GM18507 (cell line): Measurements from ENCODE around the gene RFPL3.
"Not testable (repeated sequence)": the region's sequence is repeated elsewhere in the genome, so short reads cannot be mapped to it uniquely, and the experiment has no call there.

Experiments
- DNase-seq: peaks from one replicate; pipeline ENCODE4 v3.0.0; 2011; ENCODE audit warnings: low read depth; ENCODE audit not compliant: insufficient read length; ENCODE audit errors: extremely low spot score
- FAIRE-seq: peaks from 2 replicates; lab custom pipeline; 2011; peaks lifted over from hg19 to GRCh38; lab: Jason Lieb, UNC

The RFPL3 gene

GRCh38 chr22:32357567-32357966 lies at the start of gene RFPL3:
TSS of gene RFPL3 (plus strand) at chr22:32357867. CDS start at chr22:32358072, 205 bp downstream.
- FAIRE-seq, DNase-seq: not testable (repeated sequence)

- DNase-seq: no peak
- no peak for FAIRE-seq
These were observed 49.5 kb upstream of the RFPL3 start for GRCh38 chr22:32308191-32308590.

DNA sequence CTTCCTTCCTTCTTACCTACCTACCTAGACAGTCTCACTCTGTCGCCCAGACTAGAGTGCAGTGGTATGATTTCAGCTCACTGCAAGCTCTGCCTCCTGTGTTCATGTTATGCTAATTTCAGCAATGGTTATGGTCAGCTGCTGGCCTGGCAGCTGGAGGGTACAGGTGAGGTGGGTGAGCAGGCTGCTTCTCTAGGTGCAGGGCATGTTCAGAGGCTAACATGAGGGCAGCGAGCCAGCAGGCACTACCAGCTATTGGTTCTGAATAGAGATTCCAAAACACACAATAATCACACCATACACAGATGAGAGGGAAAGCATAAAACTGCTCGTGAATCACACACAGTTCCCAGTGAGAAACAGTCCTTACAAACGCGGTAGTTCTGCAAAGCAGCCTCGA lies 48.7 kb upstream of the RFPL3 start:
- DNase-seq: no peak
- no peak for FAIRE-seq

DNA sequence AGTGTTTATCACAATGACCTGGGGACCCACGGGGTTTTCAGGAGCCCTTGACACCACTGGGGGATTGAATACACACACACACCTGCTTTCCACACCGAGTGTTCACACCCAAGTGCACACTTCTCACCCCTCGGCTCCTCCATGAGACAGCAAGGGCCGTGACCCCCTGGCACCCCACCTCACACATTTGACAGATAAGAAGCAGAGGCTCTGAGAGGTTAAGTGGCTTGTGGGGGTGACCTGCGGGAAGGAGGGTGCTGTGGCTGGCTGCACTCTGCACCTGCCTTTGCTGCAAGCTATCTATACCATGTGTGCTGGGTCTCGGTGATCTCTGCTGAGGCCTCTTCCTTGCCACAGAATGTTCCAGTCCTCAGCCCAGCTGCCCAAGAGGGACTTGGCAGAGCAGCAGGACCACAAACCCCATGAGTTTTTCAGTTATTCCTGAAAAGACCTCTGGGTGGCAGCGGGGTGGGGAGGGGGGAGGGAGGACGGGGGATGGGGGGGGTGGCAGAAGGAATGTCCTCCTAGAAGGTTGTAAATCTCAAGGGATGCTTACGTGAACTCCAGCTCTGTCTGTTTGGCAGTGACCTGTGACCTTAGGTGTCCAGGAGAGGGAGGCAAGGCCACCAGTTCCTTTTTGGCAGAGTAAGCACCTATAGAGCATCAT lies 47.9 kb upstream of the RFPL3 start:
- FAIRE-seq (no peak), DNase-seq (no peak)

- FAIRE-seq (no peak), DNase-seq (no peak)
These were observed 46.9 kb upstream of the RFPL3 start for GRCh38 chr22:32310777-32311176.

GRCh38 chr22:32311551-32312071 lies 46.1 kb upstream of the RFPL3 start:
- FAIRE-seq (no peak), DNase-seq (no peak)

DNA sequence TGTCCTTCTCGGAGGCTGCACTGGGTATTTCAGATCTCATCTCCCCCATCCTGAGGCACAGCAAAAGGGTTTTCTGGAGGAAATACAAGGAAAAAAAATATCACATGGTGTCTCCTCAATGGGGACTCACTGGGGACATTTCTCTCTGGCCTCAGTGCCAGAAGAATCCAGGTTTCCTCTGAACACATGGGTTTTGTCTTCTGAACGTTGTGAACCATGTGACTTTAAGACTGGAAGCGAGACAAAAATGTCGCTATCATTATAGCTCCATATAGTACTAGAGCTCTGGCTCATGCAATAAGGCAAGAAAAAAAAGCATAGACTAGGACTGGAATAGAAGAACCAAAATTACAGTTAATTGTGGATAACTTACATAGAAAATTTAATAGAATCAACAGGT lies 44.9 kb upstream of the RFPL3 start:
- FAIRE-seq: no peak
- DNase-seq: no peak

DNA sequence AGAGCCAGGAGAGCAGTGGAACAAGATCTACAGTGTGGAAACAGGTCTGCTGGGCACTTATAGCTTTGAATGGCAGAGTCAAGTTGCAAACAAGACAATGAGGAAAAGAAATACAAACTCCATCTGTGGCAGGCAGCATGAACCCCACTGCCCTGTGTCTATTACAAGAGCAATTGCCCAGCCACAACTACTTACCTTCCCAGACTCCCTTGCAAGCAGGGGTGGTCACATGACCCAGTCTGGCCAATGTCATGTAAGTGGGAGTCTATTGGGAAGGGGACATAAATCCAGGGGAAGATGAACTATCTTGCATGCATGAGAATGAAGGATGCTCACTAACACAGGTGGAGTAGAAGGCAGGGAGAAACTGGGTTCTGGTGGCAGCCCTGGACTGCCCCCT lies 44.1 kb upstream of the RFPL3 start:
- FAIRE-seq (no peak), DNase-seq (no peak)

DNA sequence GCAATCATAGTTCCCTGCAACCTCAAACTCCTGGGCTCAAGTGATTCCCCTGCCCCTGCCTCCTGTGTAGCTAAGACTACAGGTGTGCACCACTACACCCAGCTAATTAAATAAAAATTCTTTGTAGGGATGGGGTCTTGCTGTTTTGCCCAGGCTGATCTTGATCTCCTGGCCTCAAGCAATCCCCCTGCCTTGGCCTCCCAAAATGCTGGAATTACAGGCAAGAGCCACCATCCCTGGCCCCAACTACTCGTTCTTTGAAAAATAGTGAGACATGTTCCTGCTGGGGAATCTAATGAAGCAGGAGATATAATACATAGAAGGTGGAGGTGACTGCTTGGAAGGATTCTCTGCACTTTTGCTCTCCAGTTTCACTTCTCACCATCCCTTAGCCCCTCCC lies 40.1 kb upstream of the RFPL3 start:
- FAIRE-seq (no peak), DNase-seq (no peak)

- FAIRE-seq (no peak), DNase-seq (no peak)
These were observed 39.3 kb upstream of the RFPL3 start for GRCh38 chr22:32318361-32318760.

DNA sequence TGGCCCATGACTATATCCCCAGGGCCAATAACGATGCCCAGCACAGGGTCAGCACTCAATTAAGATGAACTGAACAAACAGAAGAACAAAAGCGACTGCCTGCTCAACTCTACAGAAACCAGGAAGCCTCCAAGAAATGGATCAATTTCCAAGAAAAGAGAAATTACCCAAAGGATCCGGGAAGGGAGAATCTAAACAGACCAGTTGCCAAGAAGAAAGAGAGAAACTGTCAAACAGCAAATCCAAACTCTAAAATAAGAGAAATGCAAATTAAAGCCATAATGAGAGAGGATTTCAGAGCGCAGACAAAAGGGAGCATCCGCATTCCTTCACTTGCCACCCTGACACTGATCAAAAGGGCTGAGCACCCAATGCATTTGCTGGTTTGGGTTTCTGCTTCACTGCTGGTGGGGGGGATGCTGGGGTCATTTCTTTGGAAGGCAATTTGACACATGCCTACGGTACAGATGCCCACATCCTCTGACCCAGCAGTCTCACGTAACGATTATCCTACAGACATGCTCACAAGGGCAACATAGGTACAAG lies 37.7 kb upstream of the RFPL3 start:
- FAIRE-seq: no peak
- DNase-seq: no peak

- DNase-seq (no peak), FAIRE-seq (no peak)
These were observed 34.7 kb upstream of the RFPL3 start for GRCh38 chr22:32322986-32323385.

DNA sequence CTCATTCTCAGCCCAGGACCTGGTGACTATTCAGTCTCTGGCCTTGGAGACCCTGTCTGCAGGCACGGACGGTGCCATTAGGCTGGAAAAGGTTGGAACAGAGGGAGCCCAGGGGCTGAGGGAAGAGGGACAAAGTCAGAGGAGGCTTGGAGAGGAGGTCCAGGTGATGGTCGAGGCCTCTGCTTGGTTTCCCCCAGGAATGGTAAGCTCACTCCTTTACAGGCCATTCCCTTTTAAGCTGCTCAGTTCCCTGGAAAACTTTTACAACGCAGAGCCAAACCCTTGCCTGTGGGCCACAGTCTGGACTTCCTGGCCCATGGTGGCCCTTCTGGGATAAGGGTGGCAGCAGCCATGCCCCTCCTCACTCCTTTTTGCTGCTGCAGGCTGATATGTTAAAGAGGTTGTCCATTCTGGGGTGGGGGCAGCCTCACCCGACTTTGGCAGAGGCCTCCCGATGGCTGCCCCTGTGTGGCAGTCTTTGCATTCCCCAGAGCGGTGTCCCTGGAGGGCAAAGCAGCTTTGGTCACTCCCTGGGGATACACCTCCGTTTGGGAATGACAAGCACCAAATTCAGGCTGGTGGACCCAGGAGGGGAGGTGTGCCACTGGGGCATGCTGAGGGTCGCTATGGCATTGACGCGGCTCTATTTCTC lies 34.0 kb upstream of the RFPL3 start:
- no peak for DNase-seq
- no peak for FAIRE-seq

- DNase-seq (no peak), FAIRE-seq (no peak)
These were observed 32.9 kb upstream of the RFPL3 start for GRCh38 chr22:32324505-32325415.

- FAIRE-seq (no peak), DNase-seq (no peak)
These were observed 32.3 kb upstream of the RFPL3 start for GRCh38 chr22:32325416-32325801.

DNA sequence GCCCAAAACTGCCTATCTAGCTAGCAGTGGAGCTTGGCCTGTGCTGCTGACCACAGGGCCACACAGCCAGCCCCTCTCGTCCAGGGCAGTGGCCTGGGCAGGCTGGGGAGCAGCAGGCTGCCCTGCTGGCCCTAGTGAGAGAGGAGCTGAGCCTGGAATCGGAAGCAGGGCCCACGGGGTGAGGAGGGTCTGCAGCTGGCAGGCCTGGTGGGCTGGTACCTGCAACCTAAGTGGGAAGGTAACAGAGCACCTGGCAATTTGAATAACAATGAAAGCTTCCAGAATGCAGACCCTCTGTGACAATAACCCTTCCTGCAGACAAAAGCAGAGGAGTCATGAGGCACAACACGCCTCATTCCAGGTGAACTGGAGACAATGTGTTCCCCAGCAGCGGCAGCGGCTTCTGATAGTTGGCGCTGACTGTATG lies 31.8 kb upstream of the RFPL3 start:
- no peak for FAIRE-seq
- DNase-seq: no peak

DNA sequence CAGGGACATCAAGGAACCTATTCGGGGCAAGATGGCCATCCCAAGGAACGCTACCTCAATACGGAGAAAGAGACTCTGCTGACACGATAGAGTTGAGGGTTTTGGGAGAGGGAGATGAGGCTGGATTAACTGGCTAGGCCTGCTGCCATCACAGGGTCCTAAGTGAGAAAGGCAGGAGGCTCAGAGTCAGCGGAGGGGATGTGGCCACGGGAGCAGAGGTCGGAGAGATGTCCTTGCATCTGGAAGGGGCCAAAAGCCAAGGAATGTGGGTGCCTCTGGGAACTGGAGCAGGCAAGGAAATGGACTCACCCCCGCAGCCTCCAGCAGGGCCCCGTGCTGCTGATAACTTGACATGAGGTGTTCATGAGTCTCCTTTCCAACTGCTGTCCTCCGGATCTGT lies 31.0 kb upstream of the RFPL3 start:
- no peak for FAIRE-seq

DNA sequence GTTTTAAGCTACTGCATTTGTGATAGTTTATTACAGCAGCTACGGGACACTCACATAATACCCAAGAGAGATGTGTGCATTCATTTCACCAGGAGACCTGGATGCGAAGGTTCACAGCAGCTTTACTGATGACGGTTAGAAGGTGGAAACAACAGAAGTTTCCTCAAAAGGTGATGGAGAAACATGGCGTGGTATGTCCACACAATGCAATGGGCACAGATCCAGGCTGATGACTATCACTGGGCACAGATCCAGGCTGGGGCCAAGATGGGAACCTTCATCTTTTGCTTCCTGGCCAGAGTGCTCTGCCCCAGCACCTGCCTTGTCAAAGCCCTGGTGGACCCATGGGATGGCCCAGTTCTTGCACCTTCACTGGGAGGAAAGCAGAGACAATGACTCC lies 30.6 kb upstream of the RFPL3 start:
- DNase-seq: no peak
- no peak for FAIRE-seq

More for the DNA sequence above, 31.0 kb upstream of the RFPL3 start:
- DNase-seq: no peak

- DNase-seq (no peak), FAIRE-seq (no peak)
These were observed 30.0 kb upstream of the RFPL3 start for GRCh38 chr22:32327596-32328171.
